ENCODE measurements around the gene PDE5A. TPM values are rescaled to one million over a fixed set of nuclear protein-coding genes. Genes with fewer than 3 reads are reported as not detected.
A peak's percentile ranks its signal among the peaks of the same experiment; 100 is the strongest.

Gene PDE5A
- total RNA-seq, 2 donors from 2014 or later = 7.6 to 8.9 TPM

DNA sequence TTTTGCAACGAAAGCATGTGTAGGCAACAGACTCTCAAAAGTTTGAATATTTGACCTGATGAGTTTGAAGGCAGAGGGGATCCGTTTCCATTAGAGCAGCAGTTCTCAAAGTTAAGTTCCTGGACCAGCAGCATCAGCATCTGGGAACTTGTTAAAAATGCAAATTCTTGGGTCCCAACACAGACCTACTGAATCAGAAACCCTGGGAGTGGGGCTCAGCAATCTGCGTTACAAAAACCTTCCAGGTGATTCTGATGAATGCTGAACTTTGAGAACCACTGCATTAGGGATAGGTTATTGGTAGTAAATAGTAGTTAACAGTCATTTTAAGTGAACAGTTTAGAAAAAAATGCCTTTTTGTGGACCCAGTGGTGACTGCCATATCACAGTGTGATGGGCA lies 98.8 kb downstream of the PDE5A start:
- DNase-seq = no peak
- ATAC-seq = no peak
- intact Hi-C loops (cut with DNase I) = no loop called here

DNA sequence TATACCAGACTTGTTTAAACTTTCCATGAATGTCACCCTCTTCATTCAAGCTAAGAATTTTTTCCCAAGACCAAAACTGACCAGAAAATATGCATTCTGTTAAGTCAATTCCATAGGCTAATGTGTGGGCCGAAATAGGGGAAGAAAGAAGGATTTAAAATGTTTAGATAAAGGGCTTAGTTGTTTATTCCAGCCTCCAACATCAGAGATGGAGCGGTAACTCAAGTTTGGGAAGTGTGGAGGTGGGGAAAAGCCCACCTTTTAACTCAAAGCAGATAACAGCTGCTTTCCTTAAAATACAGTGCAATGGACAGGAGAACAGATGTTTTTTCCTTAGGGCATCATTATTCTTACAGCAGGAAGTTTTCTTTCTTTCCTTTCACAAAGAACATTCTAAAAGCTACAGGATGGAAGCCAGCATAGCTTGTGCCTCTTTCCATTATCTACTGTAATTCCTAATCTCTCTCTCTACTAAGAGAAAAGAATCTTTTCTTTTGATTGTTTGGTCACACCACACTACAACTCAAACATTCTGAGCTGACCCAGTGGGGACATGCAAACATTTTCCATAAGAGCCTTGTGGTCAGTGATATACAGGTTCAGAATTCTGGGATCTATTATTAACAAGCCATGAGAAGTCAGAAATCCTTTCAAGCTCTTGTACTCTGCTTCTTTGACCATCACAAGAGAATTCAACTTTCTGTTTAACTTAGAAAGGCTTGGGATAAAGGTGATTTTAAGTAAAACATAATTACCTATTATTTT lies 101.6 kb downstream of the PDE5A start:
- DNase-seq (no peak), ATAC-seq (no peak)
- intact Hi-C loops (cut with DNase I) = no loop called here

GRCh38 chr4:119525771-119526712 lies 102.6 kb downstream of the PDE5A start:
- DNase-seq = no peak
- intact Hi-C loops (cut with DNase I) = no loop called here
- peak in 1 of 2 donors; percentile 31 for ATAC-seq

GRCh38 chr4:119525005-119525749 lies 103.4 kb downstream of the PDE5A start:
- intact Hi-C loops (cut with DNase I) = no loop called here
- DNase-seq (no peak), ATAC-seq (peak in 1 of 2 donors; percentile 60)

GRCh38 chr4:119523399-119523798 lies 105.2 kb downstream of the PDE5A start:
- intact Hi-C loops (cut with DNase I) = no loop called here
- no peak for DNase-seq
- no peak for ATAC-seq

GRCh38 chr4:119521268-119521667 lies 107.3 kb downstream of the PDE5A start:
- ATAC-seq = no peak
- DNase-seq = no peak
- intact Hi-C loops (cut with DNase I) = no loop called here

DNA sequence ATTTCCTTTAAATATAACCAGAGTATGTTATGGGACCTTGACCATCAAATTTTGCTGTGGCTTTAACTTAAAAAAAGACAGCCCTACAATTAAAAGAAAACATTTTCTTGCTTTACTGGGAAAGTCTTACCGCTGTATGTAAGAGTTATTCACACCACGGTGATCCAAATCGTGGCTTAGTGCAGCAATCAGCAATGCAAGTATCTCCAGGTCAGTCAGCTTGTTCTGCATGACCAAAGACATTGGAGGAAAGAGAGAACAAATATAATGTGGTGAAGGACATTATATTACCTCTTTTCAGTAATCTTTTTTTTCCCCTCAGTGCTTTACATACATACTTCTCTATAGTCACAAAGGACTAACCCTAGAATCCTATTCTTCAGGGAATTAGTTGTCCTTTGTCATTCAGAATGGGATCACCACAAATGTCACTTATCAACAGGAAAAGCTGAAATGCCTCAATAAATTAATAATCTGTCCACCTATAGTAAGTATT lies 109.6 kb downstream of the PDE5A start:
- intact Hi-C loops (cut with DNase I) = no loop called here
- ATAC-seq = no peak
- no peak for DNase-seq

DNA sequence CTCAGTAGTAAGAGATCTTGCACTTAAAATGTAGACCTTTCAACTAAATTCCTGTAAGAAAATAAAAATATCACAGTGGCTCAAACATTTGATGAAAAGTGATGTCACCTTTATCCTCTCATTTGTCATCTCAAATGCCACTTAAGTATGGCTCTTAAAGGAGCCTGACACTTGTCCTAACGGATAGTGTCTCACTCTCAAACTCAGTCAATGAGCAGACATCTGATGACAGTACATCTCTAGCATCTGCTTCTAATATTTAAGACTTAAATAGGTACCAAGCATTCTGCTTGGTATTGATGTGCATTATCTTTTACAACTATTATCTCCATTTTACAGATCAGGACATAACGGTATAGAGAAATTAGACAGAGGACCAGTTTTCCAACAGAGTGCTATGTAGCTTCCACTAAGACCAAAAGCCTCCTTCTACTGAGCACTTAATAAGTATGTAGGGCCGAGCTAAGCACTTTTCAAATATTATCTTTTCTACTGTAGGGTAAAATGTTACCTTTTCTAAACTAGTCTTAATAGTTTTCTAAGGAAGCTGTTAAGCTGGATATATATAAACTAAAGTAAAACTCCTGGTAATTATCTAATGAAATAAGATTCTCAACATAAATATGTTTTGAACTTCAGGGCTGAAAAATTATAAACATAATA lies 110.2 kb downstream of the PDE5A start:
- ATAC-seq = peak in 1 of 2 donors; percentile 30
- intact Hi-C loops (cut with DNase I) = no loop called here

GRCh38 chr4:119517361-119518229 lies 111.0 kb downstream of the PDE5A start:
- DNase-seq (no peak), ATAC-seq (peak; percentile 63 to 76)
- intact Hi-C loops (cut with DNase I) = no loop called here

More for the DNA sequence above, 110.2 kb downstream of the PDE5A start:
- no peak for DNase-seq

- intact Hi-C loops (cut with DNase I) = no loop called here
- no peak for ATAC-seq
- no peak for DNase-seq
These were observed 116.2 kb downstream of the PDE5A start for GRCh38 chr4:119512398-119512797.

GRCh38 chr4:119510395-119511149 lies 118.0 kb downstream of the PDE5A start:
- ATAC-seq = peak; percentile 45 to 65
- intact Hi-C loops (cut with DNase I) = no loop called here
- no peak for DNase-seq

GRCh38 chr4:119508281-119508680 lies 120.3 kb downstream of the PDE5A start:
- DNase-seq (no peak), ATAC-seq (no peak)
- intact Hi-C loops (cut with DNase I) = no loop called here

GRCh38 chr4:119506806-119507205 lies 121.8 kb downstream of the PDE5A start:
- intact Hi-C loops (cut with DNase I) = no loop called here

DNA sequence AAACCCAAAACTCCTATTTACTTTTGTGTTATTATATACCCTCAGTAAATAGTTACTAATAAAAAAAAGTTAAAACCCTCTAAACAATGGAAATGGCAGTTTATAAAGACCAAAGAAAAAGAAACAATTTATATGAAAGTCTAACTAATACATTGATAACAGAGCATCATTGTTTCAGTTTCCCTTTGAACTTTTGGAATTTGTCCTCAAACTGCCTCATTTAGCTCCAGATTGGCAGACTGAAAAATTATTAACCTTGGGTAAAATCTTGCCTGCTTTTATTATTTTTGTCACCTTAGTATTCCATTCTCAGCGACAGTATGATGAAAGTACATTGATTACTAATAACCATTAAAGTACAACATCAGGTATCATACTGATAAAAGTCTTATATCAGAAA lies 124.0 kb downstream of the PDE5A start:
- DNase-seq = no peak

More at GRCh38 chr4:119506806-119507205, 121.8 kb downstream of the PDE5A start:
- no peak for DNase-seq
- no peak for ATAC-seq

DNA sequence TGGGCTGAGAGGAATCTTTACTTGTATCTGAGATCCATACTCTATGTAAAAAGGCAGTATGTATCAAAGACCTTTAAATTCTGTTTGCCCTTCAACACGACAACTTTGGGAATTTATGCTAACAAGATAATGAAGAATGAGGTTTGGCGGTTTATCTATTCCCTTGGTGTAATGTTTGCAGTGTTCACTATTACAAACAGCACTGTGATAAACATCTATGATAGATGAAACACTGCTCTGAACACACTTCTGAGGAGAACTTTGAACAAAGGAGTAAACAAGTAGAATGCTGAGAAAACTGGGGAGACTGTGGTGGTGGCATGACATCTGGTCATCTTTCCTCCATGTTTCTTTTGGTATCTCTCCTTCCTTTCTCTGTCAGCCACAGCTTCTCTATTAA lies 126.9 kb downstream of the PDE5A start:
- no peak for ATAC-seq
- intact Hi-C loops (cut with DNase I) = no loop called here
- DNase-seq = no peak

More for the DNA sequence above, 124.0 kb downstream of the PDE5A start:
- intact Hi-C loops (cut with DNase I) = no loop called here
- no peak for ATAC-seq

DNA sequence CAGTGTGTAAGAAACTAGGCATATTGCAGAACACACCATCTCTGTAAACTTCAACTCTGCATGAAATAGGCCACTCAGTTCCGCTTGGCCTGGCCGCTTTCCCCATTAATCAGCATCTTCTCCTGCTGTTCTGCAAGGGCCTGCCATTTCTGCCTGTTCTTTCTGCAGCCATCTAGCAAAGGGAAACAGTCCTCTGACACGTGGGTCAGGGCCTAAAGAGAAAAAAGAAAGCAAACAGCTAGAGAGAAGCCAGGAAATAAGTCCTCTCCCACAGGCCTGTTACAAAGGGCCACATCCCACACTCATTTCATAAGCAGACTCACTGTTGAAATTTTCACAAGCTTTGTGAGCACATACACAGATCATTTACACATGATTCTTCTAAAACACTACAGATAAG lies 130.1 kb downstream of the PDE5A start:
- intact Hi-C loops (cut with DNase I) = no loop called here
- DNase-seq = peak; percentile 25
- peak; percentile 57 to 81 for ATAC-seq

- intact Hi-C loops (cut with DNase I) = no loop called here
- ATAC-seq (no peak), DNase-seq (no peak)
These were observed 134.7 kb downstream of the PDE5A start for GRCh38 chr4:119493886-119494285.
